Hematopoietic multipotent progenitor cell (in vitro differentiated cells): ENCODE data around the gene IREB2. TPM values are rescaled to one million over a fixed set of nuclear protein-coding genes. Genes with fewer than 3 reads are reported as not detected.
A peak's percentile ranks its signal among the peaks of the same experiment; 100 is the strongest.

Experiments used
- DNase-seq, 3 donors: peaks; one replicate each; pipeline ENCODE4 v3.0.0-alpha.2; 2011 to 2015; ENCODE audit warnings: low read depth in 2 of 3, low spot score in 2 of 3
- total RNA-seq: library from RNA; depleted of rRNA; stranded (reverse); fragments of >200 nt; gene quantifications from one replicate; pipeline ENCODE4 v1.2.3, GENCODE V29; 2012

The IREB2 gene
- total RNA-seq, 1 donor = 18.9 TPM

DNA sequence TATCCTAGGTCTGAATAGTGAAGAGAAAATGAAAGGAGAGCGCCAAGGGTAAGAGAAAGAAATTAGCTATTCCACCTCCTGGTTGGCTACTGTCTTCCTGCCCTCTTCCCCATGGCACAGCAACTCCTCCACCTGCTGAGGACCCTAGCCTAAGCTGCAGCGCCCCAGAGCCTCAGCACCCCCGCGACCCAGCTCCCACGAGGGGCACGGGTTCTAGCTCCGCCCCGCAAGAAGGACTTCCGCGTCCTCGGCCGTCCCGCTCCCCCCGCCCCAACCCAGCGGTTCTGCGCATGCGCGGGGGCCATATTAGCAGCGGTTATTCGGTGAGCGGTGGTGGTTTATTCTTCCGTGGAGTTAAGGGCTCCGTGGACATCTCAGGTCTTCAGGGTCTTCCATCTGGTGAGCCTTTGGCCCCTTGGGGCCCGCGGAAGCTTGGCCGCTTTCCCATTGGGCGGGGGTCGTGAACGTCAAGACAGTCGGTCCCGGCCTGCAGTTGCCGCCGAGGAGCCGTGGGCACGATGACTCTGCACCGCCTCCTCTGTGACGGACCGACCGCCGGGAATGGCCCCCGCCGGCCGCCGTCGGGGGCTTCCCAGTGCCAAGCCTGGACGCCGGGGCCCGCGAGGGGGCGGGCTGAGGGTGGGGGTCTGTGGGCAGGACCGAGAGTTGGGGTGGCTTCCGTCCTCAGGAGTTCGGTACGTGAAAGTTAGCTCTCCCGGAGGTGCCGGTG is 102.3 kb downstream of the IREB2 start, which contains the start of gene PSMA4:
Gene PSMA4 (plus strand): TSS at position 304 of the 730 bp plus-strand sequence. CDS start 1,484 bp downstream, outside the sequence.
- DNase-seq = peak; percentile 90 to 96 (median 92)

GRCh38 chr15:78540871-78541743 is 103.1 kb downstream of the IREB2 start:
- DNase-seq = peak in 2 of 3 donors; percentile 2 to 12

DNA sequence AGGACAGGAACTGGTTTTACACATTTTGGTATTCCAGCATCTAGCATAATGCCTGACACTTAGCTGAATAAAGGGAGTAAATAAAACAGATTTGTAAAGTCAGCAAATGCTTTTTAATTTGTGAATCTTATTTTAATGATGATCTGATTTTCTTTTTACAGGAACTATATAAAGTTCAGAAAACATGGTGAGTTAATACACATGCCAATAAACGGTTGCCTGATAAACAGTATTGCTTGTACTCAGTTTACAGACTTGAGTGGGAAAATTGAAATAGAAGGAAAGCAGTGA is 103.7 kb downstream of the IREB2 start:
- DNase-seq = no peak

- no peak for DNase-seq
Measured at GRCh38 chr15:78542647-78543046, 104.6 kb downstream of the IREB2 start.

DNA sequence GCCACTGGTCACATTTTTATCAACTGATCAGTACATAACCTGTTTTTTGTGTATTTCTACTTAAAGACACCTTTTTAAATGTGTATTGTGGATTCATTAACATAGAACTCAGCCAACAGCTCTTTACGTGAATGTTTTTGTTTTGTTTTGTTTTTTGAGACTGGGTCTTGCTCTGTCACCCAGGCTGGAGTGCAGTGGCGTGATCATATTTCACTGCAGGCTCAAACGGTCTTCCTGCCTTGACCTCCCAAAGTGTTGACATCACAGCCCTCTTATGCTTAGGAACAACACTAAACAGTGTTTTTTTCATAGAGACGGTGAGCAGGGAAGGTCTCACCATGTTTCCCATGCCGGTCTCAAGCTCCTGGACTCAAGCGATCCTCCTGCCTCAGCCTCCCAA is 112.2 kb downstream of the IREB2 start:
- DNase-seq = no peak

- no peak for DNase-seq
Measured at GRCh38 chr15:78550815-78551214, 112.8 kb downstream of the IREB2 start.

Other genes starting within 250 kb of the IREB2 start
- under 0.01 TPM for gene ACSBG1, start 203.7 kb upstream of the IREB2 start, total RNA-seq
- gene DNAJA4, start 173.7 kb upstream of the IREB2 start, total RNA-seq = 6.7 TPM
- 57.4 TPM for gene SKIC8, start 138.6 kb upstream of the IREB2 start, total RNA-seq
- gene CRABP1, start 97.9 kb upstream of the IREB2 start, total RNA-seq = 1.3 TPM
- 0.81 TPM for gene HYKK, start 69.4 kb downstream of the IREB2 start, total RNA-seq
- 95.1 TPM for gene PSMA4, start 102.2 kb downstream of the IREB2 start, total RNA-seq
- 1.6 TPM for gene CHRNA5, start 127.3 kb downstream of the IREB2 start, total RNA-seq
- not detected for gene CHRNA3, start 182.8 kb downstream of the IREB2 start, total RNA-seq
- 0.27 TPM for gene CHRNB4, start 203.0 kb downstream of the IREB2 start, total RNA-seq